Liver (tissue), 9 donors: Measurements from ENCODE around the gene FIGNL1. TPM values are rescaled to one million over a fixed set of nuclear protein-coding genes. Genes with fewer than 3 reads are reported as not detected.

Source experiments
- DNase-seq: peaks from one replicate; pipeline ENCODE4 v3.0.0-alpha.2; 2017; ENCODE audit warnings: low spot score
- H3K27ac ChIP-seq, 2 donors: one replicate each; pipeline ENCODE4 v1.7.0; 2013; ENCODE audit warnings: inconsistent platforms in 2 of 2, low read length in 2 of 2, control low read depth in 1 of 2, low read depth in 1 of 2, mild to moderate bottlenecking in 1 of 2
- H3K27me3 ChIP-seq, 4 donors: one replicate each; pipeline versions ENCODE4 v1.6.1 to v1.7.0; 2013; ENCODE audit warnings: low read length in 3 of 4, inconsistent platforms in 1 of 4, mild to moderate bottlenecking in 1 of 4, moderate library complexity in 1 of 4; ENCODE audit not compliant: control insufficient read depth in 4 of 4, insufficient read depth in 4 of 4
- H3K36me3 ChIP-seq, 4 donors: one replicate each; pipeline versions ENCODE4 v1.6.1 to v1.7.0; 2013; ENCODE audit warnings: low read length in 3 of 4, mild to moderate bottlenecking in 3 of 4, low read depth in 1 of 4, moderate library complexity in 1 of 4; ENCODE audit not compliant: control insufficient read depth in 4 of 4, insufficient read depth in 3 of 4
- H3K4me1 ChIP-seq, 4 donors: one replicate each; pipeline versions ENCODE4 v1.6.1 to v1.7.0; 2013; ENCODE audit warnings: low read length in 3 of 4, mild to moderate bottlenecking in 3 of 4, moderate library complexity in 1 of 4; ENCODE audit not compliant: control insufficient read depth in 4 of 4, insufficient read depth in 4 of 4
- H3K4me3 ChIP-seq, 3 donors: one replicate each; pipeline versions ENCODE4 v1.6.1 to v1.7.0; 2013; ENCODE audit warnings: low read length in 3 of 3, control low read depth in 1 of 3, low read depth in 1 of 3, mild to moderate bottlenecking in 1 of 3
- H3K9ac ChIP-seq, 2 donors: one replicate each; pipeline ENCODE4 v1.7.0; 2013; ENCODE audit warnings: low read length in 2 of 2, mild to moderate bottlenecking in 2 of 2, moderate library complexity in 2 of 2, control low read depth in 1 of 2, low read depth in 1 of 2
- H3K9me3 ChIP-seq, 4 donors: one replicate each; pipeline versions ENCODE4 v1.6.1 to v1.7.0; 2013; ENCODE audit warnings: low read length in 3 of 4; ENCODE audit not compliant: control insufficient read depth in 4 of 4
- ATF3 ChIP-seq: IDR thresholded peaks from 2 replicates; pipeline ENCODE4 v1.6.1; 2016; ENCODE audit warnings: antibody characterized with exemption
- CTCF ChIP-seq: fragments of 150-350 bp; IDR thresholded peaks from 2 replicates; pipeline ENCODE4 v1.5.1; 2017; ENCODE audit warnings: improper control_type of control experiment, low read depth, low read length; ENCODE audit not compliant: missing input control
- EGR1 ChIP-seq, 2 donors: IDR thresholded peaks; 2 replicates each; pipeline ENCODE4 v1.6.1; 2016 to 2018; ENCODE audit warnings: antibody characterized with exemption in 2 of 2, low read depth in 2 of 2
- FOXA1 ChIP-seq: IDR thresholded peaks from 2 replicates; pipeline ENCODE4 v1.6.1; 2016; ENCODE audit warnings: antibody characterized with exemption
- FOXA2 ChIP-seq: IDR thresholded peaks from 2 replicates; pipeline ENCODE4 v1.6.1; 2016; ENCODE audit warnings: antibody characterized with exemption
- HNF4A ChIP-seq, 2 donors: conservative IDR thresholded peaks; 2 replicates each; pipeline ENCODE4 v1.6.1; 2016; ENCODE audit warnings: antibody characterized with exemption in 2 of 2, mild to moderate bottlenecking in 2 of 2
- HNF4G ChIP-seq: IDR thresholded peaks from 2 replicates; pipeline ENCODE4 v1.6.1; 2016; ENCODE audit warnings: antibody characterized with exemption
- JUND ChIP-seq, 2 donors: IDR thresholded peaks; 2 replicates each; pipeline ENCODE4 v1.6.1; 2016; ENCODE audit warnings: antibody characterized with exemption in 2 of 2
- MAX ChIP-seq: IDR thresholded peaks from 2 replicates; pipeline ENCODE4 v1.6.1; 2016; ENCODE audit warnings: antibody characterized with exemption
- NR2F2 ChIP-seq: IDR thresholded peaks from 2 replicates; pipeline ENCODE4 v1.6.1; 2016; ENCODE audit warnings: antibody characterized with exemption
- RAD21 ChIP-seq, 2 donors: IDR thresholded peaks; 2 replicates each; pipeline ENCODE4 v1.6.1; 2016; ENCODE audit warnings: antibody characterized with exemption in 2 of 2, mild to moderate bottlenecking in 2 of 2
- RXRA ChIP-seq, 2 donors: IDR thresholded peaks; 2 replicates each; pipeline ENCODE4 v1.6.1; 2017 to 2018; ENCODE audit warnings: antibody characterized with exemption in 2 of 2, mild to moderate bottlenecking in 1 of 2
- SP1 ChIP-seq: IDR thresholded peaks from 2 replicates; pipeline ENCODE4 v1.6.1; 2018; ENCODE audit warnings: antibody characterized with exemption, mild to moderate bottlenecking
- TAF1 ChIP-seq: conservative IDR thresholded peaks from 2 replicates; pipeline ENCODE4 v1.6.1; 2016; ENCODE audit warnings: antibody characterized with exemption, mild to moderate bottlenecking
- YY1 ChIP-seq: IDR thresholded peaks from 2 replicates; pipeline ENCODE4 v1.6.1; 2016; ENCODE audit warnings: antibody characterized with exemption, mild to moderate bottlenecking
- ZBTB33 ChIP-seq: IDR thresholded peaks from 2 replicates; pipeline ENCODE4 v1.6.1; 2016; ENCODE audit warnings: antibody characterized with exemption
- WGBS: extraction: QIAGEN DNeasy Blood & Tissue Kit; methylation state at CpG from one replicate; pipeline ENCODE4 v1.1.7; 2013; 5-methylcytosine and 5-hydroxymethylcytosine counted together
- polyA plus RNA-seq, 2 donors: library from polyadenylated mRNA; stranded (reverse) in 1 of 2; unstranded in 1 of 2; fragments of 200-250 nt in 1 of 2; fragments of >200 nt in 1 of 2; fragmentation: Nextera tagmentation in 1 of 2; extraction: Ambion mirVana in 1 of 2; gene quantifications; one replicate each; pipeline versions ENCODE4 v1.2.1 to v1.2.3, GENCODE V29; 2013 to 2015
- total RNA-seq, 2 donors: library from RNA; depleted of rRNA; stranded (reverse); fragments of >200 nt; gene quantifications; one replicate each; pipeline ENCODE4 v1.2.3, GENCODE V29; 2014
- donor health status: healthy.
- donor health status: healthy.
- donor health status: healthy.
- donor health status: healthy.
- donor health status: healthy.

Gene FIGNL1
- total and polyA plus RNA-seq, 4 donors: 1.2 to 13.2 (median 3.3) TPM

GRCh38 chr7:50412973-50413372 is 37.2 kb downstream of the FIGNL1 start:
- TF ChIP-seq HNF4A (conservative IDR thresholded peaks at IDR 0.05): no peak
- TF ChIP-seq RXRA (IDR thresholded peaks at IDR 0.05): no peak
- TF ChIP-seq ZBTB33: no peak
- no peak for TF ChIP-seq YY1
- no peak for TF ChIP-seq CTCF
- TF ChIP-seq JUND (IDR thresholded peaks at IDR 0.05): no peak
- no peak for TF ChIP-seq HNF4G
- no peak for TF ChIP-seq FOXA2
- no peak for TF ChIP-seq ATF3
- TF ChIP-seq MAX: no peak
- TF ChIP-seq FOXA1: no peak
- no peak for TF ChIP-seq EGR1 (IDR thresholded peaks at IDR 0.05; ENCODE audit: low read depth in 2 of 2)
- no peak for TF ChIP-seq NR2F2
- TF ChIP-seq RAD21 (IDR thresholded peaks at IDR 0.05): no peak
- TF ChIP-seq TAF1: no peak
- Histone ChIP-seq H3K27me3 (no peaks in the 10 kb centered on the region), H3K27ac (no peak overlapping the region), H3K4me3 (no peak overlapping the region), H3K36me3 (no peaks in the 10 kb centered on the region), H3K4me1 (no peaks in the 10 kb centered on the region), H3K9me3 (no peaks in the 10 kb centered on the region), H3K9ac (no peak overlapping the region)
- 58% methylated on average over 4 of the region's 4 CpGs for WGBS
- DNase-seq: no peak

- Histone ChIP-seq H3K9me3 (no peaks in the 10 kb centered on the region), H3K4me3 (no peak overlapping the region), H3K36me3 (no peaks in the 10 kb centered on the region), H3K9ac (no peak overlapping the region), H3K27me3 (no peaks in the 10 kb centered on the region), H3K4me1 (no peaks in the 10 kb centered on the region), H3K27ac (no peak overlapping the region)
- DNase-seq: no peak
- TF ChIP-seq FOXA2 (no peak), TAF1 (no peak), RAD21 (IDR thresholded peaks at IDR 0.05) (no peak), NR2F2 (no peak), SP1 (no peak), ATF3 (no peak), FOXA1 (no peak), JUND (IDR thresholded peaks at IDR 0.05) (no peak), YY1 (no peak), HNF4A (conservative IDR thresholded peaks at IDR 0.05) (no peak), ZBTB33 (no peak), EGR1 (IDR thresholded peaks at IDR 0.05; ENCODE audit: low read depth in 2 of 2) (no peak), MAX (no peak), RXRA (IDR thresholded peaks at IDR 0.05) (no peak)
- 91% methylated on average over 6 of the region's 6 CpGs for WGBS
These were observed 38.8 kb downstream of the FIGNL1 start for GRCh38 chr7:50411332-50411731.
